Aorta (tissue), 5 donors: Measurements from ENCODE around the gene DPP6. TPM values are rescaled to one million over a fixed set of nuclear protein-coding genes. Genes with fewer than 3 reads are reported as not detected.

ENCODE experiments used
- ATAC-seq: fragments of 200-7000 bp; cut with Tn5 transposase; one replicate; pipeline ENCODE4 v1.9.1; 2022; ENCODE audit warnings: moderate library complexity; ENCODE audit not compliant: low FRiP score
- DNase-seq, 2 donors: peaks; one replicate each; pipeline ENCODE4 v3.0.0-alpha.2; 2020
- H3K27ac ChIP-seq, 2 donors: one replicate each; pipeline ENCODE4 v1.5.1; 2013; ENCODE audit warnings: low read length in 2 of 2, mild to moderate bottlenecking in 2 of 2, moderate library complexity in 2 of 2, control low read depth in 1 of 2, inconsistent platforms in 1 of 2, low read depth in 1 of 2
- H3K27me3 ChIP-seq, 2 donors: one replicate each; pipeline ENCODE4 v1.6.1; 2013; ENCODE audit warnings: control low read depth in 1 of 2, low read length in 1 of 2, mild to moderate bottlenecking in 1 of 2, moderate library complexity in 1 of 2; ENCODE audit not compliant: insufficient read depth in 2 of 2, control insufficient read depth in 1 of 2
- H3K36me3 ChIP-seq, 2 donors: one replicate each; pipeline ENCODE4 v1.6.1; 2013; ENCODE audit warnings: control low read depth in 1 of 2, low read length in 1 of 2, mild to moderate bottlenecking in 1 of 2; ENCODE audit not compliant: insufficient read depth in 2 of 2, control insufficient read depth in 1 of 2
- H3K4me1 ChIP-seq, 2 donors: one replicate each; pipeline ENCODE4 v1.6.1; 2013; ENCODE audit warnings: low read length in 2 of 2, control low read depth in 1 of 2, mild to moderate bottlenecking in 1 of 2, moderate library complexity in 1 of 2; ENCODE audit not compliant: insufficient read depth in 2 of 2, control insufficient read depth in 1 of 2
- H3K4me3 ChIP-seq, 2 donors: one replicate each; pipeline ENCODE4 v1.5.1; 2013; ENCODE audit warnings: low read length in 2 of 2, control low read depth in 1 of 2, mild to moderate bottlenecking in 1 of 2
- H3K9me3 ChIP-seq: one replicate; pipeline ENCODE4 v1.6.1; 2013; ENCODE audit warnings: mild to moderate bottlenecking, low read length; ENCODE audit not compliant: control insufficient read depth
- WGBS, 2 donors: extraction: QIAGEN DNeasy Blood & Tissue Kit; methylation state at CpG; one replicate each; pipeline ENCODE4 v1.1.7; 2013; 5-methylcytosine and 5-hydroxymethylcytosine counted together
- intact Hi-C, 2 donors: fragments of 100-400 bp; cut with DNase I; formaldehyde crosslinking; loops; one replicate each; pipeline versions ENCODE4 v1.14.2 to v1.15.0; 2022
- polyA plus RNA-seq, 2 donors: library from polyadenylated mRNA; stranded (reverse); fragments of 200-250 nt; gene quantifications; one replicate each; pipeline ENCODE4 v1.2.3, GENCODE V29; 2013
- total RNA-seq, 2 donors: library from RNA; stranded (reverse); fragmentation: NEBNext Ultra II Directional; extraction: Animal tissue kit (Norgen Biotek cat#: 25700); gene quantifications; one replicate each; pipeline ENCODE4 v1.2.1, GENCODE V29; 2021
- donor health status: healthy with polysubstance abuse.
- donor health status: Bipolar disorder and iron deficiency.
- donor health status: DM: no; HTN: no; CAD: no.
- donor health status: DM: no; HTN: no; CAD: no.
- donor health status: DM: yes; HTN: yes; CAD: no.

DPP6 gene
- total and polyA plus RNA-seq, 4 donors = 0.69 TPM; not detected in 3

GRCh38 chr7:154874409-154875113 lies 822.4 kb downstream of the DPP6 start:
- H3K4me3 ChIP-seq = no peak overlapping the region
- intact Hi-C loops = no loop called here
- H3K36me3 ChIP-seq = no peaks in the 10 kb centered on the region
- DNase-seq (peak in 1 of 2 donors; percentile 29), ATAC-seq (no peak)
- H3K9me3 ChIP-seq = no peaks in the 10 kb centered on the region
- WGBS, 2 donors = 13 to 16% methylated on average over 10 of the region's 10 CpGs
- H3K27me3 ChIP-seq = no peaks in the 10 kb centered on the region
- H3K4me1 ChIP-seq = no peaks in the 10 kb centered on the region
- no peak overlapping the region for H3K27ac ChIP-seq

- ATAC-seq (no peak), DNase-seq (no peak)
- no peak overlapping the region for H3K27ac ChIP-seq
- intact Hi-C loops = no loop called here
- H3K36me3 ChIP-seq = no peaks in the 10 kb centered on the region
- H3K9me3 ChIP-seq = no peaks in the 10 kb centered on the region
- no peaks in the 10 kb centered on the region for H3K4me1 ChIP-seq
- no peaks in the 10 kb centered on the region for H3K27me3 ChIP-seq
- H3K4me3 ChIP-seq = no peak overlapping the region
- 80 to 82% methylated on average over 13 of the region's 13 CpGs for WGBS, 2 donors
These were observed 823.1 kb downstream of the DPP6 start for GRCh38 chr7:154875297-154875696.

GRCh38 chr7:154876516-154876915 lies 824.3 kb downstream of the DPP6 start:
- intact Hi-C loops = no loop called here
- H3K27ac ChIP-seq = no peak overlapping the region
- WGBS, 2 donors = 79 to 80% methylated on average over 5 of the region's 5 CpGs

GRCh38 chr7:154877031-154877430 lies 824.8 kb downstream of the DPP6 start:
- Histone ChIP-seq H3K4me1 (no peaks in the 10 kb centered on the region), H3K36me3 (no peaks in the 10 kb centered on the region), H3K9me3 (no peaks in the 10 kb centered on the region), H3K27ac (no peak overlapping the region), H3K4me3 (no peak overlapping the region), H3K27me3 (no peaks in the 10 kb centered on the region)
- 50 to 76% methylated on average over 9 of the region's 9 CpGs for WGBS, 2 donors
- no peak for DNase-seq
- intact Hi-C loops = no loop called here
- no peak for ATAC-seq

More at GRCh38 chr7:154876516-154876915, 824.3 kb downstream of the DPP6 start:
- Histone ChIP-seq H3K4me1 (no peaks in the 10 kb centered on the region), H3K27me3 (no peaks in the 10 kb centered on the region), H3K9me3 (no peaks in the 10 kb centered on the region), H3K4me3 (no peak overlapping the region), H3K36me3 (no peaks in the 10 kb centered on the region)
- ATAC-seq = no peak
- DNase-seq = no peak

DNA sequence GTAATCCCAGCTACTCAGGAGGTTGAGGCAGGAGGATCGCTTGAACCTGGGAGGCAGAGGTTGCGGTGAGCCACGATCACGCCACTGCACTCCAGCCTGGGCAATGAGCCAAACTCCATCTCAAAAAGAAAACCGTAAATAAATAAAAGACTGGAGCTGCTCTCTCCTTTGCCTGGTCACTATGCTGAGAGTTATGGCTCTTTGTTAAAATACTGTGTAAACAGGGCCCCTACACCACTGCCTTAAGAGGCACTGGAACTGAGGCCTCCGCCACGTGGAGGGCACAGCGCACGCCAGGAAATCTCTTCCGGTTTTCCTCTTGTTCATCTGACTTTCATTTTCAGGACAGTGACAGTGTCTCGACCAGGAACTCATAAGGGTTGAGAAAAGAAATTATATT lies 827.4 kb downstream of the DPP6 start:
- H3K9me3 ChIP-seq = no peaks in the 10 kb centered on the region
- 28 to 39% methylated on average over 11 of the region's 11 CpGs for WGBS, 2 donors
- H3K4me3 ChIP-seq = no peak overlapping the region
- no peaks in the 10 kb centered on the region for H3K27me3 ChIP-seq
- H3K36me3 ChIP-seq = no peaks in the 10 kb centered on the region
- intact Hi-C loops = no loop called here
- ATAC-seq = no peak
- H3K4me1 ChIP-seq = no peaks in the 10 kb centered on the region
- DNase-seq = no peak
- H3K27ac ChIP-seq = no peak overlapping the region

- Histone ChIP-seq H3K4me1 (no peaks in the 10 kb centered on the region), H3K4me3 (no peak overlapping the region), H3K36me3 (no peaks in the 10 kb centered on the region), H3K9me3 (no peaks in the 10 kb centered on the region), H3K27me3 (no peaks in the 10 kb centered on the region), H3K27ac (no peak overlapping the region)
- 81 to 86% methylated on average over 9 of the region's 9 CpGs for WGBS, 2 donors
- intact Hi-C loops = no loop called here
- ATAC-seq (no peak), DNase-seq (no peak)
These were observed 828.3 kb downstream of the DPP6 start for GRCh38 chr7:154880513-154880912.

DNA sequence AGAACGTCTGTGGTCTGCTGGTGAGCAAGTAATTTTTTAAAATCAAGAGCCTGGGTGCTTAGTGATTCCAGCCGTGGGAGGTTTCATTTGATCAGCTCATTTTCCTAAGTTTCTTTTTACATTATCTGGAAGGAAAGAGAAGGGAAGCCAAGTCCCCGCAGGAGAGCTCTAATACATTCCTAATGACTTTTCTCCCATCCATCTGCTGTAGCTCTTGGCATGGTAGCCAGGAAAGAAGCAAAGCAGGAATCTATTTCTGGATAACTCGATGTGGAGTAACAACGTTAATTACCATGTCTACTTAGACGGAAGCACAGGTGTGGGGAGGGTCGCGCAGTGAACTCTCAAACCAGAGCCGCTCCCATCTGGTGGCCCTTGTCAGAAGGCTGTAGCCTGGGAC lies 828.8 kb downstream of the DPP6 start:
- H3K27me3 ChIP-seq = no peaks in the 10 kb centered on the region
- 50 to 54% methylated on average over 9 of the region's 9 CpGs for WGBS, 2 donors
- no peaks in the 10 kb centered on the region for H3K36me3 ChIP-seq
- no peaks in the 10 kb centered on the region for H3K9me3 ChIP-seq
- H3K4me1 ChIP-seq = no peaks in the 10 kb centered on the region
- H3K27ac ChIP-seq = no peak overlapping the region
- no peak overlapping the region for H3K4me3 ChIP-seq
- ATAC-seq (no peak), DNase-seq (no peak)
- intact Hi-C loops = no loop called here

DNA sequence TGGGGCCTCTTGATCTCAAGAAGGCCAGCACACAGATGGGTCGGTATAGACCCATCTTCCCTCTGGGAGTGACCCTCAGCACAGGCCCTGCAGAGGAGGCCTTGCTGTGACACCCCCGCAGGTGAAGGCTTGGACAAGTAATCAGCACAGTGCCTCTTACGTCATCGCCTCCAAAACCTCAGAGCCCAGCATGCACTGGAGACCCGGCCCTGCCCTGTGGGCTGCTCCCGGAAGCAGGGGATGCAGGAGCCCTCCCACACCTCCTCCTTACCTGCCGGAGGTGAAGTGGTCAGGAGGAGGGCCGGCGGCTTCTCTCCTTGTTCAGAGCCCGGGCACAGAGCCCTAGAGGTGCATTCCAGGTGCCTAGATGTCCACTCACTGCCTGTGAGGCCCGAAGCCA lies 829.3 kb downstream of the DPP6 start:
- no peaks in the 10 kb centered on the region for H3K4me1 ChIP-seq
- no peak overlapping the region for H3K4me3 ChIP-seq
- no peaks in the 10 kb centered on the region for H3K36me3 ChIP-seq
- no peaks in the 10 kb centered on the region for H3K9me3 ChIP-seq
- DNase-seq (no peak), ATAC-seq (no peak)
- no peak overlapping the region for H3K27ac ChIP-seq
- 86 to 91% methylated on average over 11 of the region's 11 CpGs for WGBS, 2 donors
- intact Hi-C loops = no loop called here
- no peaks in the 10 kb centered on the region for H3K27me3 ChIP-seq

DNA sequence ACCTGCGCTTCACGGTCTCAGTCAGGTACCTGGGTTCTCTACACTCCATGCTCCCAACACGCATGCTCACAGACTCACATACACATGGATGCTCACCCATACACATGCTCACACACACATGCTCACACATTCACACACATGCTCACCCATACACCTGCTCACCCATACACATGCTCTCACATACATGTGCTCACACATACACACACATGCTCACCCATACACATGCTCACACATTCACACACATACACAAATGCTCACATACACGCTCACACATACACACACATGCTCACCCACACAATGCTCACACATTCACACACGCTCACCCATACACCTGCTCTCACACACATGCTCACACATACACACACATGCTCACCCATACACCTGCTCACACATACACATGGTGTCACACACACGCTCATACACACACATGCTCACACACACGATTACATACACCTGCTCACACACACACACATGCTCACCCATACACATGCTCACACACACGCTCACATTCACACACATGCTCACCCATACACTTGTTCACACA lies 830.8 kb downstream of the DPP6 start:
- WGBS, 2 donors = 90 to 96% methylated on average over 8 of the region's 8 CpGs
- H3K27ac ChIP-seq = no peak overlapping the region
- DNase-seq (no peak), ATAC-seq (no peak)
- H3K4me1 ChIP-seq = no peaks in the 10 kb centered on the region
- no peaks in the 10 kb centered on the region for H3K36me3 ChIP-seq
- H3K27me3 ChIP-seq = no peaks in the 10 kb centered on the region
- H3K9me3 ChIP-seq = no peaks in the 10 kb centered on the region
- intact Hi-C loops = no loop called here
- no peak overlapping the region for H3K4me3 ChIP-seq
